Kidney glomerular epithelial cell (primary cell): ENCODE data around the gene POU2F1.

Experiments used
- DNase-seq: peaks from one replicate; lab custom pipeline; 2025; lab: John Stamatoyannopoulos, UW

Gene POU2F1

GRCh38 chr1:167272369-167272957 is 51.8 kb downstream of the POU2F1 start:
- no peak for DNase-seq

GRCh38 chr1:167273027-167273800 is 52.5 kb downstream of the POU2F1 start:
- DNase-seq = no peak

- no peak for DNase-seq
Observed at GRCh38 chr1:167274061-167274460, 53.4 kb downstream of the POU2F1 start.

- no peak for DNase-seq
Observed at GRCh38 chr1:167276969-167277368, 56.3 kb downstream of the POU2F1 start.

GRCh38 chr1:167278497-167278896 is 57.8 kb downstream of the POU2F1 start:
- DNase-seq = no peak

GRCh38 chr1:167280912-167281311 is 60.2 kb downstream of the POU2F1 start:
- no peak for DNase-seq

GRCh38 chr1:167288390-167289074 is 67.8 kb downstream of the POU2F1 start:
- DNase-seq = no peak

- DNase-seq = no peak
Observed at GRCh38 chr1:167289075-167289442, 68.4 kb downstream of the POU2F1 start.

- no peak for DNase-seq
Observed at GRCh38 chr1:167289966-167290365, 69.3 kb downstream of the POU2F1 start.

- no peak for DNase-seq
Observed at GRCh38 chr1:167291539-167292185, 71.0 kb downstream of the POU2F1 start.

GRCh38 chr1:167292216-167292615 is 71.5 kb downstream of the POU2F1 start:
- DNase-seq = no peak

- no peak for DNase-seq
Observed at GRCh38 chr1:167293057-167293456, 72.4 kb downstream of the POU2F1 start.

GRCh38 chr1:167294528-167294927 is 73.8 kb downstream of the POU2F1 start:
- DNase-seq = no peak

GRCh38 chr1:167297222-167298214 is 76.8 kb downstream of the POU2F1 start:
- no peak for DNase-seq

- no peak for DNase-seq
Observed at GRCh38 chr1:167298325-167298724, 77.6 kb downstream of the POU2F1 start.

GRCh38 chr1:167301355-167301754 is 80.7 kb downstream of the POU2F1 start:
- DNase-seq = no peak

GRCh38 chr1:167304165-167304564 is 83.5 kb downstream of the POU2F1 start:
- DNase-seq = no peak

- no peak for DNase-seq
Observed at GRCh38 chr1:167305059-167305705, 84.5 kb downstream of the POU2F1 start.

GRCh38 chr1:167305706-167306277 is 85.1 kb downstream of the POU2F1 start:
- DNase-seq = no peak

GRCh38 chr1:167310732-167311131 is 90.0 kb downstream of the POU2F1 start:
- DNase-seq = no peak

GRCh38 chr1:167312871-167313270 is 92.2 kb downstream of the POU2F1 start:
- no peak for DNase-seq
